IMR-90 (cell line): Measurements from ENCODE around the gene MTA1.

ENCODE experiments used
- CEBPB ChIP-seq: IDR thresholded peaks from 2 replicates; pipeline ENCODE4 v1.6.1; 2012; ENCODE audit warnings: low read depth, low read length, improper control_type of control experiment
- CHD1 ChIP-seq: IDR thresholded peaks from 2 replicates; pipeline ENCODE4 v1.6.1; 2012; ENCODE audit warnings: low read depth, low read length, improper control_type of control experiment
- FOS ChIP-seq: fragments of 150-350 bp; IDR thresholded peaks from 2 replicates; pipeline ENCODE4 v1.6.1; 2016; ENCODE audit warnings: low read depth, low read length
- MAFK ChIP-seq: IDR thresholded peaks from 2 replicates; pipeline ENCODE4 v1.6.1; 2012; ENCODE audit warnings: low read depth, low read length, improper control_type of control experiment
- MXI1 ChIP-seq: IDR thresholded peaks from 2 replicates; pipeline ENCODE4 v1.6.1; 2012; ENCODE audit warnings: low read depth, mild to moderate bottlenecking, low read length, moderate library complexity, borderline replicate concordance
- POLR2A ChIP-seq: IDR thresholded peaks from 2 replicates; pipeline ENCODE4 v1.6.1; 2012; ENCODE audit warnings: mild to moderate bottlenecking, low read depth, low read length
- RAD21 ChIP-seq: IDR thresholded peaks from 2 replicates; pipeline ENCODE4 v1.6.1; 2012; ENCODE audit warnings: low read length, improper control_type of control experiment
- RCOR1 ChIP-seq: IDR thresholded peaks from 2 replicates; pipeline ENCODE4 v1.6.1; 2012; ENCODE audit warnings: mild to moderate bottlenecking, low read length, improper control_type of control experiment; ENCODE audit not compliant: insufficient replicate concordance
- RFX5 ChIP-seq: IDR thresholded peaks from 2 replicates; pipeline ENCODE4 v1.8.0; 2012; ENCODE audit warnings: low read depth, mild to moderate bottlenecking, low read length, moderate library complexity
- SMC3 ChIP-seq: fragments of 150-350 bp; IDR thresholded peaks from 2 replicates; pipeline ENCODE4 v1.6.1; 2016; ENCODE audit warnings: low read depth, mild to moderate bottlenecking, antibody characterized with exemption, low read length, moderate library complexity
- TF ChIP-seq, protein P1 (sequence below): conservative IDR thresholded peaks from 2 replicates; pipeline ENCODE4 v1.5.1; 2012; ENCODE audit warnings: mild to moderate bottlenecking, low read depth, low read length, improper control_type of control experiment
- TF ChIP-seq, protein P2 (sequence below): fragments of 150-350 bp; IDR thresholded peaks from 2 replicates; pipeline ENCODE4 v1.6.1; 2017; ENCODE audit warnings: mild to moderate bottlenecking, antibody characterized with exemption, low read length, low read depth
- TF ChIP-seq, protein P3 (sequence below): fragments of 150-350 bp; IDR thresholded peaks from 2 replicates; pipeline ENCODE4 v1.6.1; 2016; ENCODE audit warnings: low read depth, mild to moderate bottlenecking, low read length, moderate library complexity, borderline replicate concordance

DNA sequence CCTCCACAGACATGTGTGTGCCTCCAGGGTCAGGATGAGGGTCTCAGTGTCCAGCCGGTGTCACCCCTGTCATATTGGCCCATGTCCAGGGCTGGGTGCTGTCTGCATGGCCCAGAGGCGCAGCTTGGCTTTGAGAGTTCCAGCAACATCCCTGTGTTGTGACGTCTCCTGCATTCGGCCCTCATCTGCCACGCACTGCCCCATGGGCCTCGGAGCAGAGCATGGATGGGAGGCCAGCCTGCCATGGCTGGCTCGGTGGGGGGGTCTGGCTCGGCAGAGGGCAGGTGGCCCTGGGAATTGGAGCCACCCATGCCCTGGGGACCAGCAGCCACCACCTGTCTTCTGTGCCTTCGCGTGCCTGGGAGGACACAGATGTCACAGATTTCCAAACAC is 32.1 kb upstream of the MTA1 start:
- TF ChIP-seq, protein P1, sequence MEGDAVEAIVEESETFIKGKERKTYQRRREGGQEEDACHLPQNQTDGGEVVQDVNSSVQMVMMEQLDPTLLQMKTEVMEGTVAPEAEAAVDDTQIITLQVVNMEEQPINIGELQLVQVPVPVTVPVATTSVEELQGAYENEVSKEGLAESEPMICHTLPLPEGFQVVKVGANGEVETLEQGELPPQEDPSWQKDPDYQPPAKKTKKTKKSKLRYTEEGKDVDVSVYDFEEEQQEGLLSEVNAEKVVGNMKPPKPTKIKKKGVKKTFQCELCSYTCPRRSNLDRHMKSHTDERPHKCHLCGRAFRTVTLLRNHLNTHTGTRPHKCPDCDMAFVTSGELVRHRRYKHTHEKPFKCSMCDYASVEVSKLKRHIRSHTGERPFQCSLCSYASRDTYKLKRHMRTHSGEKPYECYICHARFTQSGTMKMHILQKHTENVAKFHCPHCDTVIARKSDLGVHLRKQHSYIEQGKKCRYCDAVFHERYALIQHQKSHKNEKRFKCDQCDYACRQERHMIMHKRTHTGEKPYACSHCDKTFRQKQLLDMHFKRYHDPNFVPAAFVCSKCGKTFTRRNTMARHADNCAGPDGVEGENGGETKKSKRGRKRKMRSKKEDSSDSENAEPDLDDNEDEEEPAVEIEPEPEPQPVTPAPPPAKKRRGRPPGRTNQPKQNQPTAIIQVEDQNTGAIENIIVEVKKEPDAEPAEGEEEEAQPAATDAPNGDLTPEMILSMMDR, result no peak
- TF ChIP-seq RAD21 (no peak), POLR2A (no peak), CEBPB (no peak), RFX5 (no peak), MXI1 (no peak), SMC3 (no peak), MAFK (no peak), FOS (no peak), RCOR1 (no peak), CHD1 (no peak)
- TF ChIP-seq, protein P2, sequence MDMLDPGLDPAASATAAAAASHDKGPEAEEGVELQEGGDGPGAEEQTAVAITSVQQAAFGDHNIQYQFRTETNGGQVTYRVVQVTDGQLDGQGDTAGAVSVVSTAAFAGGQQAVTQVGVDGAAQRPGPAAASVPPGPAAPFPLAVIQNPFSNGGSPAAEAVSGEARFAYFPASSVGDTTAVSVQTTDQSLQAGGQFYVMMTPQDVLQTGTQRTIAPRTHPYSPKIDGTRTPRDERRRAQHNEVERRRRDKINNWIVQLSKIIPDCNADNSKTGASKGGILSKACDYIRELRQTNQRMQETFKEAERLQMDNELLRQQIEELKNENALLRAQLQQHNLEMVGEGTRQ, result no peak
- TF ChIP-seq, protein P3, sequence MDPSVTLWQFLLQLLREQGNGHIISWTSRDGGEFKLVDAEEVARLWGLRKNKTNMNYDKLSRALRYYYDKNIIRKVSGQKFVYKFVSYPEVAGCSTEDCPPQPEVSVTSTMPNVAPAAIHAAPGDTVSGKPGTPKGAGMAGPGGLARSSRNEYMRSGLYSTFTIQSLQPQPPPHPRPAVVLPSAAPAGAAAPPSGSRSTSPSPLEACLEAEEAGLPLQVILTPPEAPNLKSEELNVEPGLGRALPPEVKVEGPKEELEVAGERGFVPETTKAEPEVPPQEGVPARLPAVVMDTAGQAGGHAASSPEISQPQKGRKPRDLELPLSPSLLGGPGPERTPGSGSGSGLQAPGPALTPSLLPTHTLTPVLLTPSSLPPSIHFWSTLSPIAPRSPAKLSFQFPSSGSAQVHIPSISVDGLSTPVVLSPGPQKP, result no peak
